ENCODE results near the gene INVS. TPM values are rescaled to one million over a fixed set of nuclear protein-coding genes. Genes with fewer than 3 reads are reported as not detected.

The INVS gene
- total and polyA plus RNA-seq, 2 of the 4 experiments (the other 2 are of a cell fraction), result 9.2 to 33.5 TPM

- H2AK9ac ChIP-seq (replicated peaks; ENCODE audit: low read depth, low read length, poor library complexity), result no peak overlapping the region
- CTCF ChIA-PET, result interaction anchor here (0.6 kb wide), 1 partner anchor 25 kb away, joined by 3 read pairs; no protein-coding TSS in a partner anchor
- POLR2A ChIA-PET (ENCODE audit: unreplicated experiment), result interaction anchor here (0.5 kb wide), 1 partner anchor 258 kb away, joined by 7 read pairs; no protein-coding TSS in a partner anchor
- H2AFZ ChIP-seq (replicated peaks; ENCODE audit: low read length, poor library complexity), result no peak overlapping the region
- no peak overlapping the region for H3K27ac ChIP-seq (ENCODE audit: insufficient read depth, low read length)
- no peaks in the 10 kb centered on the region for H3K27me3 ChIP-seq (ENCODE audit: control insufficient read depth, insufficient read depth, low read length)
- BruUV-seq (replicated peaks), result no TSS peak
- H3K4me2 ChIP-seq (ENCODE audit: low read depth, low read length), result no peak overlapping the region
- no peak overlapping the region for H2BK15ac ChIP-seq (ENCODE audit: low read depth, low read length)
- dilution Hi-C loops (cut with HindIII; ENCODE audit: low sequenced_read_pairs, unreplicated experiment), result no loop called here
- H3K9me3 ChIP-seq (ENCODE audit: control insufficient read depth, insufficient read depth, low read length), result no peaks in the 10 kb centered on the region
- no peak overlapping the region for H3K4me3 ChIP-seq (ENCODE audit: insufficient read depth, low read depth, low read length)
- no peak for TF ChIP-seq FOS (IDR thresholded peaks at IDR 0.05; ENCODE audit: low read depth, low read length)
- no peak for TF ChIP-seq RFX5 (IDR thresholded peaks at IDR 0.05; ENCODE audit: low read depth, low read length)
- TF ChIP-seq RCOR1 (IDR thresholded peaks at IDR 0.05; ENCODE audit: insufficient replicate concordance, low read length), result no peak
- TF ChIP-seq POLR2A (IDR thresholded peaks at IDR 0.05; ENCODE audit: low read depth, low read length), result no peak
- TF ChIP-seq RAD21 (IDR thresholded peaks at IDR 0.05; ENCODE audit: low read length), result no peak
- TF ChIP-seq BHLHE40 (IDR thresholded peaks at IDR 0.05; ENCODE audit: low read depth, low read length), result no peak
- no peak for TF ChIP-seq MXI1 (IDR thresholded peaks at IDR 0.05; ENCODE audit: borderline replicate concordance, low read depth, low read length)
- TF ChIP-seq MAZ (IDR thresholded peaks at IDR 0.05; ENCODE audit: borderline replicate concordance, low read depth, low read length), result no peak
- TF ChIP-seq CEBPB (IDR thresholded peaks at IDR 0.05; ENCODE audit: low read depth, low read length), result no peak
- TF ChIP-seq, protein P1, sequence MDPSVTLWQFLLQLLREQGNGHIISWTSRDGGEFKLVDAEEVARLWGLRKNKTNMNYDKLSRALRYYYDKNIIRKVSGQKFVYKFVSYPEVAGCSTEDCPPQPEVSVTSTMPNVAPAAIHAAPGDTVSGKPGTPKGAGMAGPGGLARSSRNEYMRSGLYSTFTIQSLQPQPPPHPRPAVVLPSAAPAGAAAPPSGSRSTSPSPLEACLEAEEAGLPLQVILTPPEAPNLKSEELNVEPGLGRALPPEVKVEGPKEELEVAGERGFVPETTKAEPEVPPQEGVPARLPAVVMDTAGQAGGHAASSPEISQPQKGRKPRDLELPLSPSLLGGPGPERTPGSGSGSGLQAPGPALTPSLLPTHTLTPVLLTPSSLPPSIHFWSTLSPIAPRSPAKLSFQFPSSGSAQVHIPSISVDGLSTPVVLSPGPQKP (IDR thresholded peaks at IDR 0.05; ENCODE audit: borderline replicate concordance, low read depth, low read length), result no peak
- TF ChIP-seq CHD1 (IDR thresholded peaks at IDR 0.05; ENCODE audit: low read depth, low read length), result no peak
- TF ChIP-seq NFE2L2 (IDR thresholded peaks at IDR 0.05; ENCODE audit: low read depth, low read length), result no peak
- no peak for TF ChIP-seq MAFK (IDR thresholded peaks at IDR 0.05; ENCODE audit: low read depth, low read length)
- no peak overlapping the region for H3K4ac ChIP-seq (ENCODE audit: low read depth, low read length)
- ATAC-seq (ENCODE audit: low read depth), result no peak
- intact Hi-C loops (cut with micrococcal nuclease), result loop anchor here (10.0 kb wide), 1 partner anchor 50 kb away; no protein-coding TSS in a partner anchor
- peaks cover 3% of the 10 kb centered on the region; the same call in 1 of the 2 replicates for H3K9me1 ChIP-seq (ENCODE audit: insufficient read depth, low read length)
- WGBS, 2 experiments (ENCODE audit: extremely low coverage in 2 of 2, insufficient read length in 1 of 2), result no CpG with 5 or more reads among the region's 5 CpGs
- H3K4me1 ChIP-seq (ENCODE audit: control insufficient read depth, insufficient read depth, low read length), result peaks cover 9% of the 10 kb centered on the region
- no peak overlapping the region for H3K18ac ChIP-seq (ENCODE audit: low read depth, low read length)
- no peak overlapping the region for H3K14ac ChIP-seq (replicated peaks; ENCODE audit: low read depth, low read length)
- H4K5ac ChIP-seq (ENCODE audit: low read depth, low read length), result no peak overlapping the region
- no peak overlapping the region for H2BK5ac ChIP-seq (ENCODE audit: low read depth, low read length, poor library complexity, severe bottlenecking)
- no peaks in the 10 kb centered on the region for H3K36me3 ChIP-seq (ENCODE audit: control insufficient read depth, insufficient read depth, low read length)
- H3K79me1 ChIP-seq (ENCODE audit: low read depth in 1 of 2, low read length in 2 of 2), result peaks cover 19 to 49% of the 10 kb centered on the region in 2 experiments
- no peak overlapping the region for H3K56ac ChIP-seq (ENCODE audit: extremely low read depth, insufficient read depth, low read length)
- H4K20me1 ChIP-seq (ENCODE audit: insufficient read depth, low read length), result peaks cover 80% of the 10 kb centered on the region
- no peak overlapping the region for H4K8ac ChIP-seq (ENCODE audit: low read depth in 2 of 2, low read length in 2 of 2)
- no peak overlapping the region for H2BK20ac ChIP-seq (ENCODE audit: low read depth, low read length)
- in situ Hi-C loops (cut with MboI; ENCODE audit: low sequenced_read_pairs), result no loop called here
- H2AK5ac ChIP-seq (ENCODE audit: low read depth, low read length), result no peak overlapping the region
- no peak overlapping the region for H2BK120ac ChIP-seq (ENCODE audit: low read depth, low read length)
- H3K23ac ChIP-seq (ENCODE audit: low read depth, low read length), result no peak overlapping the region
- H3K9ac ChIP-seq (ENCODE audit: low read depth, low read length), result no peak overlapping the region
- no peak overlapping the region for H4K91ac ChIP-seq (ENCODE audit: insufficient read depth, low read depth, low read length)
- DNase-seq, result no peak
Measured at GRCh38 chr9:100084734-100085133, 14.3 kb upstream of the INVS start.
